ENCODE measurements around the gene FNBP1L.
"Not testable (repeated sequence)": the region's sequence is repeated elsewhere in the genome, so short reads cannot be mapped to it uniquely, and the experiment has no call there.

The FNBP1L gene

DNA sequence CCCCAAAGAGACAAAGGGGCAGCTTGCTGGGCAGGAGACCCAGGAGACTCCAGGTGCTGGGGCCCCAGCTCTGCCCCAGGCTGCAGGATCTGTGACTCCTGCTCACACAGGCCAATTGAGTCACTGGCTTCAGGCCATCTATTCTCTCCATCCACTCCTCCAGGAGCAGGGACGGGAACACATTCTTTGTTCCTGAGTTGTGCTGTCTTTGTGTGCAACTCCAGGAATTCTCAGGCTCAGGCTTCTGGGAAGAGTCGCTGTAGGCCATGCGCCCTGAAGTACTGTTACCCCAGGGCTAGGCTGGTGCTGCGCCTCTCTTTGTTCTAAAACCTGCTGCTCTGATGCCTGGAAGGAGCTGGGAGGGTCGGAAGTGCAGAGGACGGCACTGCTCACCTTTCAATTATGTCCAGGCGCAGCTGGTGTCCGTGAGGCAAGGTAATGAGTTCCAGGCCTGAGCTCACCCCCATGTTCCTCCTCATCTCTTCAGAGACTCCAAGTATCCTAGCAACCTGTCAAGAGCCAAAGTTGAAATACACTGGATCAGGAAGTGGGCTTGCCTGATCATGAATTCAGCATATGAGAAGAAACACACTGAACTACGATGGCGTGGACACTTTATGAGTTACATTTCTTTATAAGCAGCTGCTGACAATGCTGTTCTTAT lies 127.8 kb downstream of the FNBP1L start:
- no peak for DNase-seq

DNA sequence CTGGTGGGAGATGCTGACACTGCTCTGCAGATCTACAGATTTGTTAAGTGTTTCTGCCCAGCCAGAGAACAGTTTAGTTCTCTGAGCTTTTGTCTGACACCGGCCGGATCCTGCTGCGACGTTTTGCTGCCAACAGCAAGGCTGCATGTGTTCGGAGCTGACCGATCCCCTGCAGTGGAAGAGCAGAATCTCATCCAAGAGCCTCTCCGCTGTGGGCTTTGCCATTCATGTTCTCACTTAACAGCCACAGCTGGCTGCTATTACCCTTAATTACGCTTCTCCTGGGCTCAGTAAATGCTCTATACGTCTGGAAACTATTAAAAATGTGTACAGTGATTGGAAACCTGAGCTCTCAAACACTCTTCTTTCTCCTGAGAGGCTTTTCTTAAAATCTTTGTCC lies 128.4 kb downstream of the FNBP1L start:
- no peak for DNase-seq

DNA sequence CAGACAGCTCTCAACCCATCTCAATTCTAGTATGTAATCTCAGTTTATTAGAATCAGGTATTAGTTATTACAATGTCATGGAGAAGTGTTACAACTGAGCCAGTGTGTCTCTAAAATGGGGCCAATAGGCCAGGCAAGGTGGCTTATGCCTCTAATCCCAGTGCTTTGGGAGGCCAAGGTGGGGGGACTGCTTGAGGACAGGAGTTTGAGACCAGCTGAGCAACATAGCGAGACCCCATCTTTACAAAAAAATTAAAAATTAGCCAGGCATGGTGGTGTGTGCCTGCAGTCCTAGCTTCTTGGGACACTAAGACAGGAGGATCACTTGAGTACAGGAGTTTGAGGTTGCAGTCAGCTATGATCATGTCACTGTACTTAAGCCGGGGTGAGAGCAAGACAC lies 128.8 kb downstream of the FNBP1L start:
- no peak for DNase-seq

DNA sequence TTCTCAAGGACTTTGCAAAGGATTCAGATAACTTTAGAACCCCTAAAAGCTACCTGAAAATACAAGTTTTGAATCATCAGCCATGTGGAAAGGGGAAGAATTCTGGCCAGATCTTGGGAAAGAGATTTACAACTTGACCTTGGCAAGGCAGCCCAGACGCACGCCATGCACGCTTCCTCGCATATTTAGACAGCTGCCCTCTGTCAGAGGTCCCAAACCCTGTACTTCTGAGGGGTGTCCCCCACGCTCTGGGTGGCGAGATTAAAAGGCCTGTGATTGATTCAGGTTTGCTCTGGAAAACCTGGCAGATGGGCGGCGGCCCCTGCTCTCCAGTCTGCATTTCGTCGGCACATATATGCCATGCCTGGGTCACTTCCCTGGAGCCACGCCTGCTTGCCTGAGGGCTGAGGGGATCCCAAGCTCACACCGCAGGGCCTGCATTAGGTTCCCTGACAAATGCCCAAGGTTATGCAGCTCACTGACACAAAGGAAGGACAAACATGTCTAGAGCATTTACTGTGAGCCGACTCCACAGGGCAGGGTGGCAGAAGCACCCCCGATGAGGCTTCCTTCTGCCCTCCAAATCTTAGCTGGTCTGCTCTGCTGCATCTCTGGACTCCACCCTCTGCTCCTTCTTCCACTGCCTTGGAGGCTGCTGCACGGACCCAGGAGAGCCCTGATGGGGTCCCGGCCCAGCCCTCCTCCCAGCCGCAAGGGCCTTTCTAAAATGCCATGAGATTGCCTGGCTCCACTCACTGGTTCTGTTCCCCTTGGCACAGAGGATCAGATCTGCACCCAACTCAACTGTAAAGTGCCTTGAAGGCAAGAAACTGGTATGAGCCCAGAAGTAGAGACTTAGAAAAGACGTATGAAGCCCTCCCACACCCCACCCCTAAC lies 129.9 kb downstream of the FNBP1L start:
- DNase-seq, result no peak

DNA sequence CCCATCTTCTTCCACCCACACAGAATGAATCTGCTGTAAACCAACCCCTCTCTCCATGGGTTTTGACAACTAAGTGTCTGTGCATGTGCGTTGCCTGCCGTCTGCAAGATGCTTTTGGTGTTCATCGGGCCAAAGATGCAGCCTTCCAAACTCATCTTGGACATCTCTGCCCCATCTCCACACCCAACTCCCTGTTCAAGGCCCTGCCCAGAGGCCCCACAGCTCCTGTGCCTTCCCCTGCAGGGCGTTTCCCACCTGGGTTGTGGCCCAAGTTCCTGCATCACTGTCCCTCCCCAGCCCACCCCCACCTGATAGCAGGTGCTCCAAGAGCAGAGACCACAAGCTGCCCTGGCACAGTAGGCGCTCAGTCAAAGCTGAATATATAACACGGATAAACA lies 130.5 kb downstream of the FNBP1L start:
- no peak for DNase-seq

DNA sequence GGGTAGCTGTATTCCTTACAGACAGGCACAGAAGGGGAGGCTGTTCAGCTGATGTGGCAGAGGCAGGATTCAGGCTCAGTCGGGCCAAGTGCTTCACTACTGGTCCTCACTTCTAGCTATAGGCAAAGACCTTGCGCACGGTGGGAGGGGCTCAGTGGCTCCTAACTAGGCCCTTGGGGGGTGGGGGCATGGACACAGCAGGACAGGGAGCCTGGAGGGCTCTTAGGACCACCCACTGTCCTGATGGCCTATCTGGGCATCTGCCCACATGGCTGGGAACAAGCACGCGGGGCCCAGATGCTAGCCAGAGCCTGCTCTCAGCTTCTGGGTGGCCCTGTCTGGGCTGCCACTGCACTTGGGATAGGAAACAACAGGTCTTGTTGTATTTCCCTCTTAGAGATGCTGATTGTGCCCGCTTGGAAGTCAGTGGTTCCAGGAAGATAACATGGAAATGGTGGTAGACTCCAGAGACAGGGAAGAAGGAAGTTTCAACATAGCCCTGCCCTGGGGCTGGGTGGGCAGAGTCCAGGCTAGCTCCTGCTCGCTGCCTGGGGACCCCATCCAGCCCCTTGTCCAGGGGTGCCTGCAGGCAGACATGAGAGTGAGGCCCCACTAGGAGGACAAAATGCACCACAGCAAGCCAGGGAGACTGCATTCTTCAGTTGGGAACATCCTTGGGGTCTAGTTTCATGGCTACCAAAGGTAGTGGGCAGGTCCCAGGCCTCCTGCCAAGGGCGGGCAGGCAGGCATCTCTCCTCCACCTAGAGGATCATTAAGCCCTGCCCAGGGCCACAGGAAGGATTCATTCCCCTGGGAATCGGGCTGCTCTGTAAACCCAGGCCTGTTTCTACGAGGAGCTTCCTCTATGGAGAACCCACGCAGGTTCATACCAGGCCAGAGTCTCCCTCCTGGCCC lies 131.2 kb downstream of the FNBP1L start:
- no peak for DNase-seq

DNA sequence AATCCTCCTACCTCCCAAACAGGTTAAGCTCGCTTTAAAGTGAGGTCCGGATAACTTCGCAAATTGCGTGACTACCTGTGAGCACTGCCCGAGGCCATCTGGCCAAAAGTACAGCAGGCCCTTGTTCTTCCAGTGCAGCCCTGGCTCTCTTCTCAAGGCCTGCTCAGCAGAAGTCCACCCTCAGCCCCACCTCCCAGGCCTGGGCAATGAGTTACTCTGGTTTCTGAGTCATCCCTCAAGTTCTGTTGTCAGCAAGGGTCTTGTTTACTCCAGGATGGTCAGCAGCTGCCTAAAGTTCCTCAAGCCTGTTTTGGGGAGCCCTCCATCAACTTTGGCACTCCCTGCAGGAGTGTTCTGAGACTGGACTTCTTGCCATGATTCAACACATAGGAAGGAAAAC lies 132.0 kb downstream of the FNBP1L start:
- no peak for DNase-seq

DNA sequence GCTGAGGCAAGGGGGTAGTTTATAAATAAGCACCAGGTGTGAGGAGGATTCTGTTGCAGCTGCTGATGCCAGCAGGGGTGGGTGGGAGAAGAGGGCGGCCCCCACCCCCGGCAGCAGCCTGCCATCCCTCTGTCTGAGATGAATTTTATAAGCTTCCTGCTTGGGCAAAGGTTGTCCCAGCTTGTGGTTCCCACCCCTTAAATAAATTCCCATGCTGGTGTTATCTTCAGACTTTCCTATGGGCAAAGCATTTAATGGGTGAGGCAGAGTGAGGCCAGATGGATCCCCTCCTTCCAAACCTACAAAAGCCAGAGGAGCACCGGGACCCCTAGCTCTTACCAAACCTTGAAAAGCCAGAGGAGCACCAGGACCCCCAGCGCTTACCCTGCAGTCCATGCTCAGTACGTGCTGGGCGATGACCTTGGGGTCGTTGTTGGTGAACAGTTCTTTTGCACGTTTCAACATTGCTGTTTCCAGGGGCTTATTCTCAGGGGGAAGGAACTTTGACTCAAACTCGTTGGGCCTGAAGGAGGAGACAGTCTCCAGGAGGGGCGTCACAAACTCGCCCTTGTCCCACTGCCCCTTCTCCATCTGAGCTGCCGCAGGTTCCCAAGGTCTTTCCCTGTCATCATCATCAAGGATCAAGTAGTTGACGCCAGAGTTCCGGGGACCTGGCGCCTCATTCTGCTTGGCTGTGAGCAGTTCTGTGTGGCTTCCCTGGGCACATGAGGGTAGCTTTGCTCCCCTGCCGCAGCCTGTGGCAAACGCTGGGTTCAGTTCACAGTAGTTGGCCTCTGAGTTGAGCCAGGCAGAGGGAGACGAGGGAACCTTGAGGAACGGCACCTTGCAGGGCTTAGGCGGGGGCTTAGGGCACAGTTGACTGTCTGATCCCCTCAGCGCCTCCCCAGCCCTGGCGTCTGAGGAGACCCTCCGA lies 134.3 kb downstream of the FNBP1L start:
- no peak for DNase-seq

DNA sequence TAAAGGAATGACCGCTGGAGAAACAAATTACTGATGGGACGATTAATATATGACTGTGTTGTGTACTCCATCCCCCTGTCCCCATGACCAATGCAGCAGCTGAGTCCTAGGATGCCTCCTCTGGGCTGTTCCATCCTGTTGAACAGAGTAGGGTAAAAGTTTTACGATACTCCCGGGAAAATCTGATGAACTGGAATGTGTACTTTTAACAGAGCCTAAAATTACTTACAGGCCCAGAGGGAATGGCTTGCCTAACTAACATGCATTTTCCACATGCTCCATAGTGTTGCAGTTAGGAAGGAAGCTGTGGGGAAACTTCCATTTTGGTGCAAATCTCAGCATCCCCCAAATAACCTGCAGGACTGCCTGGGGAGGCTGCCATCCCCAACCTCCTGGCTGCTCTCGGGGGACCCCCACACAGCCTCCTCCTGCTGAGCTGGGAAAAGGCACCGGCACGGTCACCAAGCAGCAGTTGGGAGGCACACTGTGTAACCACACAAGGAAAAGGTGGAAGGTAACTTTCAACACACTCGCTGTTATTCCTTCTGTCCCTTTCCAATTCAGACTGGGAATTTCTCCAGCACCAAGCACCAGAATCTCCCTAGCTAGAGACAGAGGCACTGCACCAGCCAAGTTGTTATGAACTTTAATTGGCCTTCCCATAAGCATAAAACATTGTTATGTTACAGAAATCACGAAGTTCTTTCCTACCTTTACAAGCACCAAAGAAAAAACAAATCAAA lies 136.5 kb downstream of the FNBP1L start:
- DNase-seq, result no peak

DNA sequence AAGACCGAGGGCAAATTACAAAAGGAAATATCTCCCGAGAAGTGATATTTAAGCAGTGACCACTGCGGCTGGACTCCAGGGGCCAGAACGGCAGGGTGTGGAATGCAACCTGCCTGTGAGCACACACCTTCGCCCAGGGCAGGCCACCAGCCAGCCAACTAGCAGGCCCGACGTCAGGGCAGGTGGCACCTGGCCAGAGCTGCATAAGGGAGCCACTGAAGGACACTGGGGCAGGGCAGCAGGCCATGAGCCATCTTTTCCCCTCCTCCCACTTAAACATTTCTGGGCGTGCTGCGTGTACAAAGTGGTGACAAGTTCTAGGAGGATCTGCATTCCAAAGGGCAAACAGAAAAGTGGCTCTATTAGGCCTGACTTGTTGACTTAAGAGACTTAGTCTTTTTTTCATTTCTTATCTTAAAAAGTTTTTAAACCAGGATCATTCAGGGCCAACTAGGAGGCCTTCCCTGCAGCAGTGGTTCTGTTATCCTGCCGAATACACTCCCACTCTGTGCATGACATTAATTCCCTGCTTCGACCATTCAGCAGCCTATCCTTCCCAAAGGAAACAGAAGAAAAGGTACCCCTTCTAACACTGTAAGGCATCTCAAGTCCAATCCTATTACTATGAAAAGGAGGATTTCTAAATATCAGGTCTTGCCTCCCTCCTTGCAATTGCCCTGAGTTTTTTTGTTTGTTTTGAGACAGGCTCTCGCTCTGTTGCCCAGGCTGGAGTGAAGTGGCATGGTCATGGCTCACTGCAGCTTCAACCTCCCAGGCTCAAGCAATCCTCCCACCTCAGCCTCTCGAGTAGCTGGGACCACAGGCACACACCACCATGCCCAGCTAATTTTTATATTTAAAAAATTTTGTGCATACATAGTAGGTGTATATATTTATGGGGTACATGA lies 137.4 kb downstream of the FNBP1L start:
- no peak for DNase-seq

DNA sequence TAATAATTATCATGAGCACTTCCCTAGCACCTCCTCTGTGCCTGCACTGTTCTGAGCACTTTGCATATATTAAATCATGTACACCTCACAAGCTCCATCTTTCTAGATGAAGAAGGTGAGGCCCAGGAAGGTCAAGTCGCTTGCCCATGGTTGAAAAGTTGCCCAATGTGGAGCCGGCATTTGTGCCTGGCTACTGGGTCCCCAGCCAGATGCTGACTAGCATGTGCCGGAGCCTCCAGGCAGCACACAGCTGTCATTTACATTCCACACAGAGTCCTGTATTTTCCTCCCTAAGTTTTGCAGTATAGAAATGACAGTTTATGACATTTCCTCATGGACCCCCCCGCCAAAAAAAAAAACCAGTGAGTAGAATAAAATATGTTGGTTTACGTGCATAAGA lies 139.4 kb downstream of the FNBP1L start:
- no peak for DNase-seq

DNA sequence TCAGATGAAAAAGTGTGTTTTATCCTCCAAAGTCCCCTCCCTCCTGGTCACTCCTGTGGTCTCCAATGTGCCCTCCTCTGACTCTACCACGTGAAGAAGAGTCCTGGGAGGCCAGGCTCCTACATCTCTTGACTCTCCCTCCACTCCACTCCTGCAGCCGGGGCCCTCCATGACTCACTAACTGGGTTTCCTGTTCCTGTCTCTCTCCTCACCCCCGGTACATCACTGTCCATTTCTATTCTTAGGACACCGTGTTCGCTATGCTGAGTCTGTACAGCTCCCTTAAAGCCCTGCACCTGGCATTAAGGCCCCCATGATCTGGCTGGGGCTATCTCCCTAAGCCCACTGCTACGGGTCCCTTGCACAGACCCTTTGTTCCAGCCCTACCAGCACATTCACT lies 140.3 kb downstream of the FNBP1L start:
- DNase-seq, result peak; percentile 12

DNA sequence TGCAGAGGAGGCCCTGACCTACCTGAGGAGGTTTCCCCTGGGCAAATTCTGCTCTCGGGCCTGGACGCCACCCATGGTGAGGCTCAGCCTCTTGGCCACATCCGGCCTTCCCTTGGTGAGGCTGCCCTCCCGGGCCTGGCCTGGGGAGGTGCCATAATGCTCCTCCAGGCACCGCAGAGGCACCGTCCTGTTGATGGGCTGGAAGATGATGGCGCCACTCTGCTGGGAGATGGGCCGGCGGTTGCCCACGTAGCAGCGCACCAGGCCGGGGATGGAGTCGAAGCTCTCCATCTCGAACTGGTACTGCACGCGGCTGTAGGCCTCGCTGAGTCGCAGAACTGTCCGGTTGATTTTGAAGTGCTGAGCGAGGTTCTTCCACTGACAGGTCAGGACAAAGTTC lies 141.0 kb downstream of the FNBP1L start:
- no peak for DNase-seq

DNA sequence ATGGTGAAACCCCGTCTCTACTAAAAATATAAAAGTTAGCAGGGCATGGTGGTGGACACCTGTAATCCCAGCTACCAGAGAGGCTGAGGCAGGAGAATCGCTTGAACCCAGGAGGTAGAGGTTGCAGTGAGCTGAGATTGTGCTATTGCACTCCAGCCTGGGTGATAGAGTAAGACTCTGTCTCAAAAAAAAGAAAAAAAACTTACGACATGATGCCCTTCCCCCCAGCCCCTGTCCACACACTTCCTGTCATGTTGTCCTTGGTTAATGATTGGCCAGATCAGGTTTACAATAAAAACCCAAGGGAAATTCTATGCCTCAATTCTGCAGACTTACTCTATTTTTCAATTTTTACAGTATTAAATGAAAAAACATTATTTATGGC lies 143.4 kb downstream of the FNBP1L start:
- DNase-seq, result not testable (repeated sequence)

DNA sequence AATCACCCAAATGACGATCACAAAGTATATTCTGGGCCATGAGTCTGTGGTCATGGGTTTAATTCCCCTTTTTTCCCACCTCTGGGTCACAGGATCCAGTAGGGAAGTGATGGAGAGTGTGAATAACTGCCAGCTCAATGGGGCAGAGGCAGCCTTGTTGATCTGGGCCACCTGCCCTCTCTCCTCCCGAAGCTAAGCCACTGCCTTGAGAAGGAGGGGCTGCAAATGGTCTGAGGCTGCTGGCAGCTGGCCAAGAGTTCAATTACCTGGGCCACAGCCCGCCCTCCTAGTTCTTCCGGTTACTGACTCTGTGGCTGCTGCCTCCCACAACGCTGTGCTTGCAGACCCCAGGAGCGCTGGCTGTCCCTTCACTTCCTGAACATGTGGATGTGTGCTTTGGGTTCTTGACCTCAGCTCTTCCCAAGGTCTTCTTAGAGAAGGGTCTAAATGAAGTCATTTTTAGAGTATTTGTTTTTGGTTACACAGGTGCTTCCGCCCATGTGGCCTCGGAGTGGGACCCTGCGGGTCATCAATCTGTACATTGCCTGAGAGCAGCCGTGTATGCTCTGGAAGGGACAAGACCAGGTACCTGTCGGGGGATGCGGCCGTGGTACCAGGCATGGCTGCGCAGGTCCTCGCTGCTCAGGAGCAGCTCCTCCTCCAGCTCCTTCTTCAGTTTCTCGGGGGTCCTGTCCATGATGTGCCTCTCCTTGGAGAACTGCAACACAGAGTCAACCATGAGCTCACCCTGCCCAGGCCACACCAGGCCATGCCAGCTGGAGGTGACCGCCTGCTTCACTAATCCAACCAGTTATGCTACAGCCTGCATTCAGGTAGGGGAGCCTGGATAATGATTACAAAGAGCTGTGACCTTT lies 144.0 kb downstream of the FNBP1L start:
- no peak for DNase-seq

DNA sequence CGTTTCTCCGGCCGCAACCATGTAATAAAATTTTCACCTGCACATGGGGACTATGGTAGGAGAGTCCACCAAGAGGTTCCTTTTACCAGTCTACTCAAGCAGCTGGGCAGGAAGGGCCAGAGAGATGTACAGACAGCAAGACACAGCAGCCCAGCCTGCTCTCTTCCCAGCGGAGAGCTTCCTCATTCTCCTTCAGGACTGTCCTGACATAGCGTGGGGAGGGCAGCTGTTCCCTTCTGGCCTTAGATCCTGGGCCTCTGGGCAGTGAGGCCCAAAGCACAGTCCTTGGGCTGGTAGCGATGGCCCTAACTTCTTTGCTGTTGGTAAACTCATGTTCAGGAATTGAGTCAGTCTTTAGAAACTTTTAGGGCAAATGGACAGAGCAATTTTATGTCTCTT lies 144.6 kb downstream of the FNBP1L start:
- DNase-seq, result no peak

DNA sequence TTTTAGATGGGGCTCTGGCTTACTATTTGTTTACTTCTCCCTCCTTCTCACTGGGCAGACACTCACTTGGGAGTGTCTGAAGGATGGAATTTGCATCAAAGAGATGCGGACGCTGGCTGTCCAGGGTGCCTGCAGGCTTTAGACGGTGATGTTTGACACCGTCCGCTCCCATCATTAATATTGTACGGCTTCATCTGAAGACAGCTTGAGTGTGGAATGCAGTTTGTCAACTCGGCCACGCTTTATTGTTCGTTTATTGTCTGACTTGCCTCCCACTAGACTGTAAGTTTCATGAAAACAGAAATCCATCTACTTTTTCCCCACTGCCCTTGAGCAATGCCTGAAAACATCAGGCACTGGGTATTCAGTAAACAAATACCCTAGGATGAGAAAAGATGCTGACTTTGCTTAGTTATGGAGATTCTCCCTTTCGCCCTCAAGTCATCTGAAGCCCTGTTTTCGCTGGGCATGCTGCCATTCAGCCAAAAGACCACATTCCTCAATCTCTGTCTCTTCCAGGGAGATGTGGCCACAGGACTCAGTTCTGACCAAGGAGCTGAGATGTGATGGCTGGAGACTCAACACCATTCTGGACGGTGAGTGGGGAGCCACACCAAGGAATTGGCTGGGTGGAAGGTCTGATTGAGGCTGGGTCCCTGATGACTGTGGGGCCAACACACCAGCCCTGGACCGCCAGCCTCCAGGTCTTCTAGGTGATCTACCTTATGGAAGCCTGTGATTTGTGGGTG lies 146.1 kb downstream of the FNBP1L start:
- no peak for DNase-seq

DNA sequence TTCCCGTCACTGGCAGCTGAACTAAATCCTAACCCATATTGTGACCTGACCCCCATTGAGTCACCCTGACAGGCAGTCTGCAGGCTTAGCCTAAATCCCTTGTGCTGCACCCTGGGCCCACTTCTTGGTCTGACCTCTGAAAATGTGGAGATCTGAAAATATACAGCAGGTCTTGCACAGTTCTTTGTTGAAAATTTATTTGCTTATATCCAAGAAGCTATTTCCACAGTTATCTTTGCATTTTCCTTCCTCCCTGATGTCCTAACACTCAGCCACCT lies 146.6 kb downstream of the FNBP1L start:
- no peak for DNase-seq

DNA sequence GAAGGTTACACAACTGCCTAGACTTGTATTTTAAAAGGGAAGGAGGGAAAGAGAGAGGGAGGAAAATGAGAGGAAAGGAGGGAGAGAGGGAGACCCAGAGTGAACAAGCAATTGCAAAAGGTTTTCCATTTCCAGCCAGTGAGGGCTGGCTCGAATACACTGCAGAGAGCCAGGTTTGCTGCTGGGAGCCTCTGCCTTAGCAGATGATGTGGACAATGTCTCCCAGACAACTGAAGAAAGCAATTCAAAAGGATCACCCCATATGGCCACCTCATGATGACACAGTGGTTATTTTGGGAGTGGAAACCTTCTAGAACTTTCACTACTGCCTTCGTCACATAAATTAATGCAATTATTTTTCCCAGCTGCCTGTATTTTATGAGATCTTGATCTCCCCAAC lies 147.3 kb downstream of the FNBP1L start:
- DNase-seq, result no peak

Data from activated CD4-positive, alpha-beta T cell treated with anti-CD3 and anti-CD28 coated beads, Interleukin-2, Interleukin-6, amounts not matched to agents 100 ng/mL and 50 ng/mL, durations not matched to agents 16 hours and 8 hours (primary cell).